Stomach (tissue), 9 donors: ENCODE results near the gene DNAJA3. TPM values are rescaled to one million over a fixed set of nuclear protein-coding genes. Genes with fewer than 3 reads are reported as not detected.
A peak's percentile ranks its signal among the peaks of the same experiment; 100 is the strongest.

ENCODE experiments used
- DNase-seq, 2 donors: peaks; one replicate each; pipeline versions ENCODE4 v3.0.0 to v3.0.0-alpha.2; 2013 to 2019
- H3K27ac ChIP-seq, 5 donors: fragments of 200-600 bp in 4 of 5; sonication (generic) in 4 of 5; one replicate each; pipeline ENCODE4 v1.5.1; 2013 to 2019; ENCODE audit warnings: mild to moderate bottlenecking in 1 of 5, moderate library complexity in 1 of 5
- H3K27me3 ChIP-seq, 3 donors: fragments of 200-600 bp; sonication (generic); one replicate each; pipeline ENCODE4 v1.5.1; 2017 to 2019; ENCODE audit warnings: mixed run types in 1 of 3
- H3K36me3 ChIP-seq, 4 donors: fragments of 200-600 bp; sonication (generic); 1 replicate in 3 of 4; 2 replicates in 1 of 4; pipeline ENCODE4 v1.5.1; 2016 to 2019
- H3K4me1 ChIP-seq, 4 donors: fragments of 200-600 bp; sonication (generic); one replicate each; pipeline ENCODE4 v1.5.1; 2016 to 2019
- H3K4me3 ChIP-seq, 4 donors: fragments of 200-600 bp; sonication (generic) in 3 of 4; one replicate each; pipeline ENCODE4 v1.5.1; 2016 to 2019; ENCODE audit warnings: mild to moderate bottlenecking in 1 of 4
- H3K9me3 ChIP-seq, 4 donors: fragments of 200-600 bp; sonication (generic); one replicate each; pipeline ENCODE4 v1.5.1; 2016 to 2019
- EP300 ChIP-seq: sonication (generic); formaldehyde crosslinking; IDR thresholded peaks from one replicate; pipeline ENCODE4 v1.6.1; 2017; ENCODE audit warnings: antibody characterized with exemption
- POLR2A ChIP-seq, 4 donors: fragments of 450-650 bp; IDR thresholded peaks; one replicate each; pipeline ENCODE4 v1.6.1; 2016; ENCODE audit warnings: antibody characterized with exemption in 4 of 4, control low read depth in 2 of 4, mild to moderate bottlenecking in 1 of 4, moderate library complexity in 1 of 4
- POLR2AphosphoS5 ChIP-seq, 3 donors: sonication (generic); formaldehyde crosslinking; IDR thresholded peaks; one replicate each; pipeline ENCODE4 v1.6.1; 2016; ENCODE audit warnings: antibody characterized with exemption in 3 of 3
- WGBS, 5 donors: extraction: QIAGEN DNeasy Blood & Tissue Kit in 3 of 5; methylation state at CpG; one replicate each; pipeline versions ENCODE4 v1.1.5 to v1.1.7; 2013 to 2018; 5-methylcytosine and 5-hydroxymethylcytosine counted together
- intact Hi-C: fragments of 100-400 bp; cut with DNase I; formaldehyde crosslinking; loops from one replicate; pipeline ENCODE4 v1.15.1; 2023; ENCODE audit warnings: low total_unique reads
- polyA plus RNA-seq, 3 donors: library from polyadenylated mRNA; stranded (reverse); fragments of 200-250 nt; gene quantifications; one replicate each; pipeline ENCODE4 v1.2.3, GENCODE V29; 2013
- total RNA-seq, 5 donors: library from RNA; depleted of rRNA; stranded (reverse); fragments of >200 nt; gene quantifications; one replicate each; pipeline versions ENCODE4 v1.1.0 to v1.2.3, GENCODE V29; 2014 to 2016
- TF ChIP-seq, protein P1 (sequence below), 7 experiments: fragments of 450-650 bp in 4 of 7; fragments of 200-600 bp in 3 of 7; sonication (generic) in 3 of 7; IDR thresholded peaks; one replicate each; pipeline ENCODE4 v1.5.1; 2016 to 2019; ENCODE audit warnings: antibody characterized with exemption in 7 of 7, control low read depth in 2 of 7, mild to moderate bottlenecking in 1 of 7
- donor health status: healthy with polysubstance abuse.
- donor health status: Bipolar disorder and iron deficiency.
- donor health status: healthy.

DNAJA3 gene
- total and polyA plus RNA-seq, 8 donors, result 18.8 to 53.0 (median 29.2) TPM

DNA sequence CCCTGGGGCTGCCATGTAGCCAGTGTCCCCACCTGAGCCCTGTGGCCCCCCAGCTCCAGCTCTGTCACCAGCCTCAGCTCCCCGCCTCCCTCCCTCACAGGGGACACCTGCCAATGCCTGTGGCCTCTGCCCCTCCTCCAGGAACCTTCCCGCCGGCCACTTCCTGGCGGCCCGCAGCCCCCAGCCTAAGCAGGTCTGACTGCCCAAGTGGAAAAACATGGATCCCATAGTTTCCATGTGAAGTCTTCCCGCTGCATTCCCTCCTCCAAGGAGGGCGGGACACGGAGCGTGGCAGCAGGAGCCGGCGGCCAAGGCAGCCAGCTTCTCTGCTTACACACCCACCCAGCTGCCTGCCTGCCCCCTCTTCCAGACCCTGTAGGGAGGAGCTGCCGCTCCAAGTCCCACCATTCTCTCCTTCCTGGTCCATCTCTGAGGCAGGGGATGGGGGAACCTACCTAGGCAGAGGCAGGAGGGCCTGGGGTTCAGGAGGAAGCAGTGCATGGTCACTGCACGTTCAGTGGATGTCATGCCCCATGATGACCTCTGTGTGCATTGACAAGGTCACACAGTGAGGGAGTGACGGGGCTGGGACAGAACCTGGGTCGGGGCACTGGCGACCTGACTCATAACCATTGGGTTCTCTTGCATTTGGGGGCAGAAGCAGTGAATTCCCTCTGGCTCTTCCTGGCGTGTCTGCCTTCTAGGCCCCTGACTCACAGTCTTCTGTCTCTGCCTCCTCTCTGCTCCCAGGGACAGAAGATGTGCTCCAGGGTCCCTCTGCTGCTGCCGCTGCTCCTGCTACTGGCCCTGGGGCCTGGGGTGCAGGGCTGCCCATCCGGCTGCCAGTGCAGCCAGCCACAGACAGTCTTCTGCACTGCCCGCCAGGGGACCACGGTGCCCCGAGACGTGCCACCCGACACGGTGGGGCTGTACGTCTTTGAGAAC, 45.3 kb upstream of the DNAJA3 start:
- H3K9me3 ChIP-seq, result no peaks in the 10 kb centered on the region
- WGBS, 5 donors, result 61 to 75% (median 64%) methylated on average over 13 to 26 of the region's 26 CpGs
- TF ChIP-seq POLR2A (IDR thresholded peaks at IDR 0.05) (no peak), POLR2AphosphoS5 (IDR thresholded peaks at IDR 0.05) (no peak), EP300 (no peak)
- TF ChIP-seq, protein P1, sequence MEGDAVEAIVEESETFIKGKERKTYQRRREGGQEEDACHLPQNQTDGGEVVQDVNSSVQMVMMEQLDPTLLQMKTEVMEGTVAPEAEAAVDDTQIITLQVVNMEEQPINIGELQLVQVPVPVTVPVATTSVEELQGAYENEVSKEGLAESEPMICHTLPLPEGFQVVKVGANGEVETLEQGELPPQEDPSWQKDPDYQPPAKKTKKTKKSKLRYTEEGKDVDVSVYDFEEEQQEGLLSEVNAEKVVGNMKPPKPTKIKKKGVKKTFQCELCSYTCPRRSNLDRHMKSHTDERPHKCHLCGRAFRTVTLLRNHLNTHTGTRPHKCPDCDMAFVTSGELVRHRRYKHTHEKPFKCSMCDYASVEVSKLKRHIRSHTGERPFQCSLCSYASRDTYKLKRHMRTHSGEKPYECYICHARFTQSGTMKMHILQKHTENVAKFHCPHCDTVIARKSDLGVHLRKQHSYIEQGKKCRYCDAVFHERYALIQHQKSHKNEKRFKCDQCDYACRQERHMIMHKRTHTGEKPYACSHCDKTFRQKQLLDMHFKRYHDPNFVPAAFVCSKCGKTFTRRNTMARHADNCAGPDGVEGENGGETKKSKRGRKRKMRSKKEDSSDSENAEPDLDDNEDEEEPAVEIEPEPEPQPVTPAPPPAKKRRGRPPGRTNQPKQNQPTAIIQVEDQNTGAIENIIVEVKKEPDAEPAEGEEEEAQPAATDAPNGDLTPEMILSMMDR (IDR thresholded peaks at IDR 0.05), result no peak
- peaks cover 33 to 60% (median 55%) of the 10 kb centered on the region in 4 donors for H3K36me3 ChIP-seq
- H3K27me3 ChIP-seq, result no peaks in the 10 kb centered on the region
- H3K4me1 ChIP-seq, result peaks cover 37 to 66% (median 50%) of the 10 kb centered on the region in 4 donors
- intact Hi-C loops, result no loop called here
- no peak overlapping the region for H3K4me3 ChIP-seq
- peak overlapping the region in 4 of 5 donors; percentile 6 to 41 (median 22) for H3K27ac ChIP-seq
- peak in 1 of 2 donors; percentile 68 for DNase-seq

DNA sequence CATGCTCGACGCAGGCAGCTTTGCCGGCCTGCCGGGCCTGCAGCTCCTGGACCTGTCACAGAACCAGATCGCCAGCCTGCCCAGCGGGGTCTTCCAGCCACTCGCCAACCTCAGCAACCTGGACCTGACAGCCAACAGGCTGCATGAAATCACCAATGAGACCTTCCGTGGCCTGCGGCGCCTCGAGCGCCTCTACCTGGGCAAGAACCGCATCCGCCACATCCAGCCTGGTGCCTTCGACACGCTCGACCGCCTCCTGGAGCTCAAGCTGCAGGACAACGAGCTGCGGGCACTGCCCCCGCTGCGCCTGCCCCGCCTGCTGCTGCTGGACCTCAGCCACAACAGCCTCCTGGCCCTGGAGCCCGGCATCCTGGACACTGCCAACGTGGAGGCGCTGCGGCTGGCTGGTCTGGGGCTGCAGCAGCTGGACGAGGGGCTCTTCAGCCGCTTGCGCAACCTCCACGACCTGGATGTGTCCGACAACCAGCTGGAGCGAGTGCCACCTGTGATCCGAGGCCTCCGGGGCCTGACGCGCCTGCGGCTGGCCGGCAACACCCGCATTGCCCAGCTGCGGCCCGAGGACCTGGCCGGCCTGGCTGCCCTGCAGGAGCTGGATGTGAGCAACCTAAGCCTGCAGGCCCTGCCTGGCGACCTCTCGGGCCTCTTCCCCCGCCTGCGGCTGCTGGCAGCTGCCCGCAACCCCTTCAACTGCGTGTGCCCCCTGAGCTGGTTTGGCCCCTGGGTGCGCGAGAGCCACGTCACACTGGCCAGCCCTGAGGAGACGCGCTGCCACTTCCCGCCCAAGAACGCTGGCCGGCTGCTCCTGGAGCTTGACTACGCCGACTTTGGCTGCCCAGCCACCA, 44.4 kb upstream of the DNAJA3 start:
- no peak overlapping the region for H3K27ac ChIP-seq

DNA sequence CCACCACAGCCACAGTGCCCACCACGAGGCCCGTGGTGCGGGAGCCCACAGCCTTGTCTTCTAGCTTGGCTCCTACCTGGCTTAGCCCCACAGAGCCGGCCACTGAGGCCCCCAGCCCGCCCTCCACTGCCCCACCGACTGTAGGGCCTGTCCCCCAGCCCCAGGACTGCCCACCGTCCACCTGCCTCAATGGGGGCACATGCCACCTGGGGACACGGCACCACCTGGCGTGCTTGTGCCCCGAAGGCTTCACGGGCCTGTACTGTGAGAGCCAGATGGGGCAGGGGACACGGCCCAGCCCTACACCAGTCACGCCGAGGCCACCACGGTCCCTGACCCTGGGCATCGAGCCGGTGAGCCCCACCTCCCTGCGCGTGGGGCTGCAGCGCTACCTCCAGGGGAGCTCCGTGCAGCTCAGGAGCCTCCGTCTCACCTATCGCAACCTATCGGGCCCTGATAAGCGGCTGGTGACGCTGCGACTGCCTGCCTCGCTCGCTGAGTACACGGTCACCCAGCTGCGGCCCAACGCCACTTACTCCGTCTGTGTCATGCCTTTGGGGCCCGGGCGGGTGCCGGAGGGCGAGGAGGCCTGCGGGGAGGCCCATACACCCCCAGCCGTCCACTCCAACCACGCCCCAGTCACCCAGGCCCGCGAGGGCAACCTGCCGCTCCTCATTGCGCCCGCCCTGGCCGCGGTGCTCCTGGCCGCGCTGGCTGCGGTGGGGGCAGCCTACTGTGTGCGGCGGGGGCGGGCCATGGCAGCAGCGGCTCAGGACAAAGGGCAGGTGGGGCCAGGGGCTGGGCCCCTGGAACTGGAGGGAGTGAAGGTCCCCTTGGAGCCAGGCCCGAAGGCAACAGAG, 43.5 kb upstream of the DNAJA3 start:
- intact Hi-C loops, result no loop called here
- H3K4me1 ChIP-seq, result peaks cover 19 to 64% (median 40%) of the 10 kb centered on the region in 4 donors
- TF ChIP-seq, protein P1 (IDR thresholded peaks at IDR 0.05), result no peak
- TF ChIP-seq POLR2AphosphoS5 (IDR thresholded peaks at IDR 0.05), result no peak
- no peak for TF ChIP-seq POLR2A (IDR thresholded peaks at IDR 0.05)
- TF ChIP-seq EP300, result no peak
- no peaks in the 10 kb centered on the region for H3K9me3 ChIP-seq
- WGBS, 5 donors, result 89 to 94% (median 93%) methylated on average over 20 to 55 of the region's 55 CpGs
- no peak overlapping the region for H3K4me3 ChIP-seq
- H3K27ac ChIP-seq, result peak overlapping the region in 1 of 5 donors; percentile 34
- DNase-seq, result no peak
- H3K36me3 ChIP-seq, result peaks cover 33 to 78% (median 71%) of the 10 kb centered on the region in 4 donors
- no peaks in the 10 kb centered on the region for H3K27me3 ChIP-seq

More for the DNA sequence above, 44.4 kb upstream of the DNAJA3 start:
- WGBS, 5 donors, result 89 to 95% (median 92%) methylated on average over 16 to 59 of the region's 59 CpGs
- Histone ChIP-seq H3K27me3 (no peaks in the 10 kb centered on the region), H3K36me3 (peaks cover 33 to 69% (median 63%) of the 10 kb centered on the region in 4 donors), H3K9me3 (no peaks in the 10 kb centered on the region), H3K4me3 (no peak overlapping the region), H3K4me1 (peaks cover 28 to 64% (median 44%) of the 10 kb centered on the region in 4 donors)
- no peak for DNase-seq
- TF ChIP-seq POLR2A (IDR thresholded peaks at IDR 0.05) (no peak), POLR2AphosphoS5 (IDR thresholded peaks at IDR 0.05) (no peak), EP300 (no peak)
- TF ChIP-seq, protein P1 (IDR thresholded peaks at IDR 0.05), result no peak
- intact Hi-C loops, result no loop called here
